Measurements from ENCODE around the gene CD74.

GRCh38 chr5:150442699-150443080 lies 30.0 kb upstream of the CD74 start:
- TF ChIP-seq TAF1 (IDR thresholded peaks at IDR 0.05; ENCODE audit: borderline replicate concordance, insufficient read depth, low read length) (no peak), FOXP2 (optimal IDR thresholded peaks at IDR 0.05; ENCODE audit: borderline replicate concordance, extremely low read depth, extremely low read length, insufficient read depth) (no peak), POLR2AphosphoS5 (IDR thresholded peaks at IDR 0.05; ENCODE audit: low read depth, low read length) (peak; percentile 51; the same call in 1 of the 2 replicates), REST (IDR thresholded peaks at IDR 0.05; ENCODE audit: insufficient read depth in 1 of 2, low read depth in 2 of 2, low read length in 2 of 2) (no peak)

Data from PFSK-1 (cell line).